Stimulated activated CD8-positive, alpha-beta memory T cell treated with anti-CD3 and anti-CD28 coated beads, Interleukin-15, amount 100 ng/mL, for 4 hours (primary cell): ENCODE measurements around the gene XAGE2.
"Not testable (repeated sequence)": the region's sequence is repeated elsewhere in the genome, so short reads cannot be mapped to it uniquely, and the experiment has no call there.

Source experiments
- DNase-seq, 2 donors: peaks; one replicate each; pipeline ENCODE4 v3.0.0-alpha.2; 2020; ENCODE audit warnings: low read depth in 2 of 2

The XAGE2 gene

GRCh38 chrX:52368368-52369055, at the start of gene XAGE2:
XAGE2 (plus strand) TSS chrX:52369021; CDS start chrX:52370015, 994 bp downstream.
- no peak for DNase-seq

GRCh38 chrX:52337410-52337809, 31.4 kb upstream of the XAGE2 start:
- no peak for DNase-seq

- DNase-seq: no peak
Measured at GRCh38 chrX:52341493-52341892, 27.3 kb upstream of the XAGE2 start.

GRCh38 chrX:52343131-52343530, 25.7 kb upstream of the XAGE2 start:
- DNase-seq: not testable (repeated sequence)

GRCh38 chrX:52345402-52345801, 23.4 kb upstream of the XAGE2 start:
- DNase-seq: not testable (repeated sequence)

- DNase-seq: peak in 1 of 2 donors; percentile 0
Measured at GRCh38 chrX:52346174-52347165, 22.4 kb upstream of the XAGE2 start.

- no peak for DNase-seq
Measured at GRCh38 chrX:52349681-52350080, 19.1 kb upstream of the XAGE2 start.

- DNase-seq: no peak
Measured at GRCh38 chrX:52352551-52352950, 16.3 kb upstream of the XAGE2 start.

GRCh38 chrX:52353838-52354237, 15.0 kb upstream of the XAGE2 start:
- DNase-seq: no peak

GRCh38 chrX:52355108-52355507, 13.7 kb upstream of the XAGE2 start:
- no peak for DNase-seq

- DNase-seq: no peak
Measured at GRCh38 chrX:52359614-52360232, 9.1 kb upstream of the XAGE2 start.

- DNase-seq: no peak
Measured at GRCh38 chrX:52361941-52362340, 6.9 kb upstream of the XAGE2 start.

GRCh38 chrX:52363247-52363883, 5.5 kb upstream of the XAGE2 start:
- no peak for DNase-seq

GRCh38 chrX:52378870-52379269, 10.0 kb downstream of the XAGE2 start:
- no peak for DNase-seq

- DNase-seq: no peak
Measured at GRCh38 chrX:52380993-52381392, 12.2 kb downstream of the XAGE2 start.

GRCh38 chrX:52410439-52411394, 41.9 kb downstream of the XAGE2 start:
- DNase-seq: no peak

GRCh38 chrX:52415304-52415703, 46.5 kb downstream of the XAGE2 start:
- no peak for DNase-seq

GRCh38 chrX:52416816-52417215, 48.0 kb downstream of the XAGE2 start:
- DNase-seq: no peak

- DNase-seq: no peak
Measured at GRCh38 chrX:52420824-52421443, 52.1 kb downstream of the XAGE2 start.

- DNase-seq: no peak
Measured at GRCh38 chrX:52422884-52423283, 54.1 kb downstream of the XAGE2 start.
